ENCODE data around the gene UGT1A9. TPM values are rescaled to one million over a fixed set of nuclear protein-coding genes. Genes with fewer than 3 reads are reported as not detected.

Gene UGT1A9
- total RNA-seq, 2 donors from 2014 or later = 2.0 to 2.3 TPM

DNA sequence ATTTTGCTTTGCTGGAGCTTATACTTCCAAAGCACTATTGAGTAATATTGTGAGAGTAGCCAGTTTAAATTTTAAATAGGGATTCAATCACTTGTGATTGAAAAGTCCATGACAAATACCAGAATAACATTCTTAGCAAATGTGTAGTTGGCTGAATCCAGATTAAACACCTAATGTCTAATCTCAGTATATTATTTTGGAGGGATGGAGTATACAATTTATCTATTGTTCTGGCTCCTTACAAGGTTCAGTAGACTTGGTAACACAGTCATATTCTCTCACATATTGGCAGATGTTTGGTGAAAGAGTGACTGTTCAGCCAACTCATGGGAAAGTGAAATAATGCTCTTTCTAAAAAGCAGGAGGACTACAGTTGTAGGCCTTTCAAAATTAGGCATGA lies 2.2 kb downstream of the UGT1A9 start:
- H3K27ac ChIP-seq = no peak overlapping the region
- intact Hi-C loops (cut with DNase I) = no loop called here
- TF ChIP-seq, protein P1, sequence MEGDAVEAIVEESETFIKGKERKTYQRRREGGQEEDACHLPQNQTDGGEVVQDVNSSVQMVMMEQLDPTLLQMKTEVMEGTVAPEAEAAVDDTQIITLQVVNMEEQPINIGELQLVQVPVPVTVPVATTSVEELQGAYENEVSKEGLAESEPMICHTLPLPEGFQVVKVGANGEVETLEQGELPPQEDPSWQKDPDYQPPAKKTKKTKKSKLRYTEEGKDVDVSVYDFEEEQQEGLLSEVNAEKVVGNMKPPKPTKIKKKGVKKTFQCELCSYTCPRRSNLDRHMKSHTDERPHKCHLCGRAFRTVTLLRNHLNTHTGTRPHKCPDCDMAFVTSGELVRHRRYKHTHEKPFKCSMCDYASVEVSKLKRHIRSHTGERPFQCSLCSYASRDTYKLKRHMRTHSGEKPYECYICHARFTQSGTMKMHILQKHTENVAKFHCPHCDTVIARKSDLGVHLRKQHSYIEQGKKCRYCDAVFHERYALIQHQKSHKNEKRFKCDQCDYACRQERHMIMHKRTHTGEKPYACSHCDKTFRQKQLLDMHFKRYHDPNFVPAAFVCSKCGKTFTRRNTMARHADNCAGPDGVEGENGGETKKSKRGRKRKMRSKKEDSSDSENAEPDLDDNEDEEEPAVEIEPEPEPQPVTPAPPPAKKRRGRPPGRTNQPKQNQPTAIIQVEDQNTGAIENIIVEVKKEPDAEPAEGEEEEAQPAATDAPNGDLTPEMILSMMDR (IDR thresholded peaks at IDR 0.05) = no peak
- no peaks in the 10 kb centered on the region for H3K4me1 ChIP-seq
- H3K9me3 ChIP-seq = no peaks in the 10 kb centered on the region
- no peak overlapping the region for H3K4me3 ChIP-seq
- no peaks in the 10 kb centered on the region for H3K36me3 ChIP-seq
- H3K27me3 ChIP-seq = no peaks in the 10 kb centered on the region
- DNase-seq = no peak
- H3K9ac ChIP-seq (ENCODE audit: low read depth in 2 of 2, low read length in 2 of 2) = no peak overlapping the region

DNA sequence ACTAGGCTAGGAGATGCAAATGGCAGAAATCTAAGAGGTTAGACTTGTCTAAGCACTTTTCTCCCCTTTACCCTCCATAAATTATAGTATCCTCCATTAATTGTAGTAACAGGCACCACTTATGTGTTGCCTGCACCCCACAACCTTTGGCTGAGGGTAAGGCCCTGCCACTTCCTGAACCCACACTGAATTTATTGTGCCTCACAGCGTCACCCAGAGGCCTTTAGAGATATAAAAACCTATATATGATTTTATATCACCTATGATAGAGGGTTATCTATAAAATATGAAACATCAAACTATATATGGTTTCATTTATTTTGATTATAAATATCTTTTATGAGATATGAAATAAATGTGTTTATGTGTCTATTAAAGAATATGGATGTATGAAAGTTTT lies 2.6 kb downstream of the UGT1A9 start:
- H3K27me3 ChIP-seq = no peaks in the 10 kb centered on the region
- no peak overlapping the region for H3K4me3 ChIP-seq
- DNase-seq = no peak
- no peak overlapping the region for H3K27ac ChIP-seq
- TF ChIP-seq, protein P1 (IDR thresholded peaks at IDR 0.05) = no peak
- H3K4me1 ChIP-seq = no peaks in the 10 kb centered on the region
- no peak overlapping the region for H3K9ac ChIP-seq (ENCODE audit: low read depth in 2 of 2, low read length in 2 of 2)
- H3K9me3 ChIP-seq = no peaks in the 10 kb centered on the region
- no peaks in the 10 kb centered on the region for H3K36me3 ChIP-seq
- intact Hi-C loops (cut with DNase I) = no loop called here

DNA sequence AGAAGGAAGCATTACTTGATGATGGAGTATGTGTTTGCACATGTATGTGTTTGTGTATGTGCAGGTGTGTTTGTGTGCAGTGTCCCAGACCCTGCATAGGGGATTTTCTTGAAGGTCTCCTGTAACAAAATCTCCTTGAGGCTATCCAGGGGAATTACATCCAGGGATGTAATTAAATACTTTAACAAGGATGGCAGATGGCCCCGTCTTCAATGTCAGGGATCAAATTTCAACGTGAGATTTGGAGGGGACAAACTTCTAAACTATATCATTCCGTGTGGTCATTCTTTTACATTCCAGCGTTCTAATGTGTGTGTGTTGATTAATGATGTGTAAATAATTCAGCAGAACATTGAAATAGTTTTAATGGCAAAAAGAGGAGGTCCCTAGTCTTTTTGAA lies 3.3 kb downstream of the UGT1A9 start:
- no peaks in the 10 kb centered on the region for H3K27me3 ChIP-seq
- H3K9ac ChIP-seq (ENCODE audit: low read depth in 2 of 2, low read length in 2 of 2) = no peak overlapping the region

DNA sequence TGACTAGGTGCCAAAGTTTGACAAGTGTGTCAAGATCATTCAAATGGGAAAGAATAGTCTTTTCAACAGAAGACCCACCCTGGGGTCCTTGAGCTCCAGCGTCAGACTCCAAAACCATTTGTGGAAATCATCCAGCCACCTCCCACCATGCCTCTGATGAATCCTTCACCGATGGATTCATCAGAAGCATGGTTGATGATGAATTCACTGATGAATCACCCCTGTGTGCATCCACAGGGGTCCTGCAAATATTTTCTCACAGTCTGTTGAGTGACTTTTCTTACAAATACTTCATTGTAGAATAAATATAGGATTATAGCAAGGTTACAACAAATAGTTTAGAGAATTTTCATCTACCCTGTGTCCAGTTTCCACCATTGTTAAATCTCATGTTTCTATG lies 4.3 kb downstream of the UGT1A9 start:
- no peaks in the 10 kb centered on the region for H3K27me3 ChIP-seq
- DNase-seq = no peak
- TF ChIP-seq, protein P1 (IDR thresholded peaks at IDR 0.05) = no peak

More for the DNA sequence above, 3.3 kb downstream of the UGT1A9 start:
- intact Hi-C loops (cut with DNase I) = no loop called here
- H3K4me1 ChIP-seq = no peaks in the 10 kb centered on the region
- H3K9me3 ChIP-seq = no peaks in the 10 kb centered on the region
- H3K27ac ChIP-seq = no peak overlapping the region
- H3K4me3 ChIP-seq = no peak overlapping the region
- no peak for DNase-seq
- H3K36me3 ChIP-seq = no peaks in the 10 kb centered on the region
- TF ChIP-seq, protein P1 (IDR thresholded peaks at IDR 0.05) = no peak

DNA sequence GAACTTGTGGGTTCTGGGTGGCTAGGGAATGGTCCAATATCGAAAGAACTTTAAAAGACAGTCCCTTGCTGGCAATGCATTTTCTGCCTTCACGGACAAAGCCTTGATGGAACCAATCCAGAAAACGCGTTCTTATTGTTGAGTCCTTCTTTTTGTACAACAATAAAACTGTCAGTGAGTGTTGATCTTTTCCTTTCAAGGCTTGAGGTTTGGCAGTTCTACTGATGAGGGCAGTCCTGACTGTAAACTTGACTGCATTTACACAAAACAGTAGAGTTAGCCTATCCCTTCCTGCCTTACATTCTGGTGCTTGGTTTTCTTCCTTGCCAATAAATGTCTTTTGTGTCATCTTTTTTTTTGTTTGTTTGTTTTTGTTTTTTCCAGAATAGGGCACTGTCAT lies 7.5 kb downstream of the UGT1A9 start:
- Histone ChIP-seq H3K27me3 (no peaks in the 10 kb centered on the region), H3K4me1 (no peaks in the 10 kb centered on the region), H3K9ac (ENCODE audit: low read depth in 2 of 2, low read length in 2 of 2) (no peak overlapping the region), H3K36me3 (no peaks in the 10 kb centered on the region), H3K9me3 (no peaks in the 10 kb centered on the region), H3K27ac (no peak overlapping the region), H3K4me3 (no peak overlapping the region)
- TF ChIP-seq, protein P1 (IDR thresholded peaks at IDR 0.05) = no peak
- intact Hi-C loops (cut with DNase I) = no loop called here
- no peak for DNase-seq

More for the DNA sequence above, 4.3 kb downstream of the UGT1A9 start:
- Histone ChIP-seq H3K27ac (no peak overlapping the region), H3K4me1 (no peaks in the 10 kb centered on the region), H3K9ac (ENCODE audit: low read depth in 2 of 2, low read length in 2 of 2) (no peak overlapping the region), H3K36me3 (no peaks in the 10 kb centered on the region), H3K9me3 (no peaks in the 10 kb centered on the region), H3K4me3 (no peak overlapping the region)
- intact Hi-C loops (cut with DNase I) = no loop called here

Measured in colonic mucosa (tissue), 4 donors.